ENCODE results near the gene ABLIM1.

ABLIM1 gene

GRCh38 chr10:114489521-114490310 is 168.4 kb downstream of the ABLIM1 start:
- DNase-seq (ENCODE audit: low read depth): no peak

DNA sequence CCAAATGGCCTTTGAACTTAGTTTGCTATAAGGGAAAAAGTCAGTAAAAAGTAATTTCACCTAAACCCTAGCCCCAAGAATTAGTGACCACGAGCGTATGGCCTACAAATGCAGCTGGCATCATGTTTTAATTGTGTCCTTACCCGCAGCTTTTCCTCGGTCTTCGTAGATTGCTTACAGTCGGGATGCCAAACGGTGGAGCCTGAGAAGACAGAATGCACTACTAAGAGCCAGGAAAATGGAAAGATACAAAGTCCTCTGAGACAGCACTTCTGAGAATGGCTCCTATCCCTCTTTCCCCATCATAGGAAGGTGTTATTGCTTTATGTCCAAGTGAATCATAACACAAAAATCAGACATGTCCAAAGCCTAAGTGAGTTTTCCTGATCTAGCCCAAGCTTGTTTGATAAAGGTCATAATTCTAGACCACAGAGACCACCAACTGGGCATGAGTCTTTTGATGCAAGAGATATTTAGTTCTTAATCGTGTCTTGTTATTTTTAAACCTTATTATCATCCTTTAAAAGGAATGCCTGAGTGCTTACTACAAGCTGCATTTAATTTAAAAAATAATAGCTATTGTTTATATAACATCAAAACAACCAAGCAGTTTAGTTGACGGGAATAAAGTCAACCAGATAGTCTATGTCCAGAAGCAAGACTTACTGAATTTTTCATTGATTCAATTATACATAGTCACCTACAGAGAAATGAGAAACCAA is 170.1 kb downstream of the ABLIM1 start:
- no peak for DNase-seq (ENCODE audit: low read depth)

- DNase-seq (ENCODE audit: low read depth): no peak
Observed at GRCh38 chr10:114486938-114487814, 170.9 kb downstream of the ABLIM1 start.

DNA sequence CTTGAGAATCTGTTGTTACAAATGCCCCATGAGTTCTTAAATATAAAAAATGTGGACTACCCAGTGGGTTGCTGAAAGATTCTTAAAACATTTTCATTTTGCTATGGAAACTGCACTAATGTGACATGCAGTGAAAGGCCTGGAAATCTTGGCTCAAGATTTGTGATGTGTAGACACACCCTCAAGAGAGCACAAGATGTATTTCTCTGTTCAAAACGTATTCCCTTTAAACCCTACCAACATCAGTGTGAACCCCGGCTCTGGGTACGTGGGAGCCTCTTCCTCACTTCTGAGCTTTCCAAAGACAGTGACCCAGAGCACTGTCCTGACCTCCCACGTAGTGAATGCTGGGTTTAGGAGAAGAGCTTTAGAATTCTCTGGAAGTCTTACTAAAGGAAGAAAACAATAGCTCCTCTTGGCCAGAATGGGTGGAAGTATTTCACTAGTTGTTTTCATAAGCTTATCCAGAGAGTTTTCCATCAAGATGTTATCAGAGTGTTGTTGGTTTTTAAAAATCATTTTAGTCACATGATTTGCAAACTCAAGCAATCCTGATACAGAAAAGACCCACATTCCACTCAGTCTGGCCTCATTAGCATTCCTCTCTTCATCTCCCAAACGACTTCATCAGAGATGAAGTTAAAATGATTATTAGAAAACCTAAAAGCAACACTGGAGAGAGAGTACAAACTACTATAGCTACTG is 172.2 kb downstream of the ABLIM1 start:
- DNase-seq (ENCODE audit: low read depth): no peak

- no peak for DNase-seq (ENCODE audit: low read depth)
Observed at GRCh38 chr10:114483575-114483974, 174.5 kb downstream of the ABLIM1 start.

DNA sequence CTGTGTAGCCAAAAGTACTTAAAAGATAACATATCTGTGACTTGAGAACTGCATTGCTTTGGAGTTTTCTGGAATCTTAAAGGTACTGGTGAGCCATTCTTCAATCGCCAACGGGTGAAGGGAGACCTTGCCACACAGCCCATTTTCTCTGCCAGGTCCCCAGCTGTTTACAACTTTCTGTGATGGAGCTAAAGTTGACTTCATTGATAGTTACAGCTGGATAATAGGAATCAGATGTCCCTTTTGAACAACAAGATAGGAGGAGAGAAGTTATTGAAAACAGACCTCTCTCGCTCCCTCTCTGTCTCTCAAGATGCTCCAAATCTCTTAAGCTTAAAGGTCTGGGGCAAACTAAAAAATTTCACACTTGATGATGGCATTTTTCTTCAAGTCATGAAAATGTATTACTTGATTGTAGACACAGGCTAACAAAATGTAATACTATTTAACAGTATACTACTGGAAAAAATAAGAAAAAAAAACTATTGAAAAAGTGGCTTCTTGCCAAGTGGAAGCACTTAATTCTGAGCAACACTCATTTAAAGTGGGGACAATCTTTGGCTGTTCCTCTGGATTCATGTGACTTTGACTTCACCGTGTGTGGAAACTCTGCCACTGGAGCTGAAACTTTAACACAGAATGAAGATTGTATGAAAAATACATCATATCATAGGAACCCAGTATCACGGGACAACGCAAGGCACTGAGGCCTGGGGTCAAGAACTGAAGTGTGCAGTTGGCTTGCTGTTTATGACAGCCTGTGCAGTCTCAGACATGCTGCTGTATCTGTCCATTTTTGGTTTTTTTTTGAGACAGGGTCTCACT is 175.4 kb downstream of the ABLIM1 start:
- no peak for DNase-seq (ENCODE audit: low read depth)

GRCh38 chr10:114481055-114481454 is 177.0 kb downstream of the ABLIM1 start:
- DNase-seq (ENCODE audit: low read depth): no peak

GRCh38 chr10:114479836-114480235 is 178.2 kb downstream of the ABLIM1 start:
- DNase-seq (ENCODE audit: low read depth): no peak

DNA sequence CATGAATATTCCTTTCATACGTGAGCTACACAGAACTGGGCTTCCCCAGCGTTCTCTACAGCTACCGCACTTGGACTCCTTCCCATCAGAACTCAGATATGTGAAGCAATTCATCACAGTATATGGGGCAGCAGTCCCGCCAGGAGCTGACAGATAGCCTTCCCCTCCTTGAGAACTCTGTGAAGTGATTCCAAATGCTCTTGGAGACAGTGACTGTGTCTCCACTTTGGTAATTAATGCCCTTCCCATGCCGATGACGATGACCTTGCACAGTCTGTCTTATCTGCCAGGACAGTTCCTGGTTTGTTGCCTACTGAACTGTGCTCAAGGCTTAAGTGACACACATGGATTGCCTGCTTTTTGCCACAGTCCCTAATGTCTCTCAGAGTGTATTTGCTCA is 178.8 kb downstream of the ABLIM1 start:
- no peak for DNase-seq (ENCODE audit: low read depth)

- DNase-seq (ENCODE audit: low read depth): no peak
Observed at GRCh38 chr10:114478281-114478680, 179.8 kb downstream of the ABLIM1 start.

DNA sequence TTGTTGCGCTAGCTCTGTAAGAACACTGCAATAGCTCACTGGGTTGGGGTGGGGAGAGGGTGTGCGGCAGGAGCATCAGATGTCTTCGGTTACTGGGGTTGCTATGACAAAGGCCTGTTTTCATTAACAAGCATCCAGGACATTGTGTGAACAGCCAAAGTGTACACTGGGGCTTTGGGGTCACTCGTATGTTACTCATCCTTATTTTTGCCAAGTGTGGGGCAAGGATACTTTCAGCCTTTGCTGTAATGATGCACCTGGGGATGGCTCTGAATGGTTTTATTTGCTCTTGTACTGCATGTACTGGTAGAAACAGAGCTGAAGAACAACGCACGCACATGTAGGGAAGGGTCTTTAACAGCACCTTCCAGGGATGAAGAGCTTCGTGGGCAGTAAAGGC is 180.8 kb downstream of the ABLIM1 start:
- DNase-seq (ENCODE audit: low read depth): no peak

GRCh38 chr10:114474989-114475388 is 183.1 kb downstream of the ABLIM1 start:
- no peak for DNase-seq (ENCODE audit: low read depth)

GRCh38 chr10:114473776-114474175 is 184.3 kb downstream of the ABLIM1 start:
- DNase-seq (ENCODE audit: low read depth): no peak

DNA sequence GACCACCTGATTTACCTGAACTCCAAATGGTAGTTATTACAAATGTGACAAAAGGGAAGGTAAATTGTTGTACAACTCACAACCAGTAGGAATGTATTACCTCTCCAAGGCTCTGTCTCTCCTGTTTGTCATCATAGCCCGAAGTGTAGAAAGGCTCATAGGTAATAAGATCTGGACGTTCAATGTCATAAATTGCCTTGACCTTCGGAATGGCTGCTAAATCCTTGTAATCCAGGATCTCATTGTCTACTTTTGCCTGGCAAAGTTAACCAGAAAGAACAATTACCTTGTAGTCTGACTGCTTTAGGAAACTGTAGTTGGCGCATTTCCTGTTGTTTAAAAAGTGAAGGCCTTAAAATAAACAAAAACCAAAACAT is 185.2 kb downstream of the ABLIM1 start:
- DNase-seq (ENCODE audit: low read depth): no peak

DNA sequence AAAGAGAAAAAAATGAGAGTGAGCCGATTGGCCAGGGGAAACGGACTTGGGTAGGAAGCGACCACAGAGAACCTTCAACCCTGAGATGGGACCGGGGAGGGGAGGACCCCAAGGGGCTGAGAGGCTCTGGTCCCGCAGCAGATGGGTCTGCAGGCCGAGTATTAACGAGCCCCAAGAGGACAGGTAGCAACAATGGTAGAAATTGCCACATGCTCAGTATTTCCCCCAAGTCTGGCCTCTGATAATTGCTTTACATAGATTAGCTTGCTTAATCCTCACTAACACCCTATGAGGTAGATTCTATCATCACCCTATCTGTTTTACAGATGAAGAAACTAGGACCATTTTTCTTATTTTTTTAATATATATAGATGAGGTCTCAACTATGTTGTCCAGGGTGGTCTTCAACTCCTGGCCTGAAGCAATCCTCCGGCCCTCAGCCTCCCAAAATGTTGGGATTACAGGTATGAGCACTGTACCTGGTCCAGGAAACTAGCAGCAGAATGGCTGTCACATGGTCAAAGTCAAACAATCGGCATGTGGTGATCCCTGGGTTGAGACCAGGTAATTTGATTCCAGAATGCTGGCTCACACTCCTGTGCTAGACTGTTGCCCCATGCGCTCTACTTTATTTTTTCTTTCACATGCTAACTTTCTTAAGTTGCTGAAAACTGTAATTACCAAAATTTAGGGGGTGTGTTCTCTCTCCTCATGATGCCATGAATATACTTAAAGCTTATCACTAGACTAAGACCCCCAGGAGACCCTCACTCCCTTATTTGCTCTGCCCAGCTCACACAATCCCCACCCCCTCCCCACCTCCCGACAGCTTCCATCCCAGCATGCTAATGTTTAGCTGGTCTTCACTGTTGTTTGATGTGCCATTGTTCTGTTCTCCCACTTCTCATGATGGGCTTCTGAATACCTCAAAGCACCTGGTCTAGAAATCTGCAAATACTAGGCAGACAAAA is 185.9 kb downstream of the ABLIM1 start:
- DNase-seq (ENCODE audit: low read depth): no peak

DNA sequence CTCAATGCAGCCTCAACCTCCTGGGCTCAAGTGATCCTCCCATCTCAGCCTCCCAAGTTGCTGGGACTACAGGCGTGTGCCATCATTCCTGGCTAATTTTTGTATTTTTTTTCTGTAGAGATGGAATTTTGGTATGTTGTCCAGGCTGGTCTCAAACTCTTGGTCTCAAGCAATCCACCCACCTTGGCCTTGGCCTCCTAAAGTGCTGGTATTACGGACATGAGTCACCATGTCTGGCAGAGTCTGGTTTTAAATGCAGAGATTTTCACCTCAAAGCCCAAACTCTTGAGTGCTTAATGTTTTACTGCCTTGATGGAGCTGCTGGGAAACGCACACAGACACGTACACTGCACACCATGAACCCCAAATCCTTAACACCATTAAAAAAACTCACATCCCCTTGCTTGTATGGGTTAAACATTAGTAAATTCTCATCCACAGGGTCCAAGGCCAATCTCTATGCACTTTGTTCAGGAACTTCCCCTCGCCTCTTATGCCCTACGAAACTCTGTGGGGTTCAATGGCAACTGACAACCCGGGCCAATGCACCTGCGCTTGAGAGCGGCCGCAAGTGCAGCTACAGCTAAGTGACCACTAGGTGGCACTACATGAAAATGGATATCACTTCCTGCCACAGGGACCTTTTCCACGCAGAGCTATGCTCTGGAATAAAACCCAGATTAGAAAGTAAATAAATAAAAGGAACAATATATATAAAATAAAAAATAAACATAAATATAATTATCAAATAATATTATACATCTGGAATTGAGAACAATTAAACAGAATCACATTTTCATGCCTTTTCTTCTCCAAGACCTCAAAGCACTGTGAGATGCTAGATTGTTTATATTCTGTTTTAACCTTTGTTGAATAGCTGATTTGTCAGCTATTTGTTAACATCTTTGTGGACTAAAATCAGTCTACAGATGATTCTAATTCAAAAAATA is 186.8 kb downstream of the ABLIM1 start:
- DNase-seq (ENCODE audit: low read depth): peak; percentile 23

DNA sequence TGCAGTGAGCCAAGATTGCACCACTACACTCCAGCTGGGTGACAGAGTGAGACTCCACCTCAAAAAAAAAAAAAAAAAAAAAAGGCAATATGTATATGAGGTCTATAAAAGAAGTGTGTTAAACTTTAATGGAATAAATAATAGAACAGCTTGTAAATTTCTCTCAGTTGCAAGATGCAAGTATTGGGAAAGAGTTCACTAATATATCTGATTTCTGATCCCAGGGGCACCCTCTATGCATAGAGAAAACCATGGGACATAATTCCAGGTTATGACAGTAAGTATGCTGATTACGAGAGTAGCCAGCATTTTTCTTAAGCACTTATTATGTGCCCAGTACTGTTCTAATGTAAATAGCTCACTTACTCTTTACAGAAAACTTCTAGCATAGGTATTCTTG is 187.7 kb downstream of the ABLIM1 start:
- DNase-seq (ENCODE audit: low read depth): no peak

DNA sequence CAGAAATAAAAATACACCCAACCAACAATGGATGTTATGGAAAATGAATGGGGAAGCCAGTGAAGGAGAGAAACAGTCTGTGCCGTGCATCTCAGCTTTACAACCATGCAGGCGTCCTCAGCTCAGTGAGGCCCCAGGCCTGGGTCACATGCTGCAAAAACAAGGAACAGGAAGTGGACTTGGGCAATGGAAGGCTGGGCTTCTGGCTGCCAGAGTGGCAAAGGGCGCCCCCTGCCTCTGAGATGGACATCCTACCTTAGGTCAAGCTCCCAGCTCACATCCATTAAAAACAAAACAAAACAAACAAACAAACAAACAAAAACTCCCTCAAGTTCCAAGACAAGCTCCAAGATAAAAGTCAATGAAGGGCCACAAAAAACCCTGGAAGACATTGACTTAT is 199.1 kb downstream of the ABLIM1 start:
- DNase-seq (ENCODE audit: low read depth): no peak
